Activated T-cell treated with anti-CD3 and anti-CD28 coated beads for 48 hours (primary cell): ENCODE data around the gene TMEM258.

ENCODE experiments used
- DNase-seq: peaks from one replicate; pipeline ENCODE4 v3.0.0-alpha.2; 2020; ENCODE audit warnings: low read depth

TMEM258 gene

GRCh38 chr11:61757213-61757862 lies 35.1 kb downstream of the TMEM258 start:
- DNase-seq: no peak

- peak; percentile 15 for DNase-seq
These were observed 35.8 kb downstream of the TMEM258 start for GRCh38 chr11:61756452-61757212.

DNA sequence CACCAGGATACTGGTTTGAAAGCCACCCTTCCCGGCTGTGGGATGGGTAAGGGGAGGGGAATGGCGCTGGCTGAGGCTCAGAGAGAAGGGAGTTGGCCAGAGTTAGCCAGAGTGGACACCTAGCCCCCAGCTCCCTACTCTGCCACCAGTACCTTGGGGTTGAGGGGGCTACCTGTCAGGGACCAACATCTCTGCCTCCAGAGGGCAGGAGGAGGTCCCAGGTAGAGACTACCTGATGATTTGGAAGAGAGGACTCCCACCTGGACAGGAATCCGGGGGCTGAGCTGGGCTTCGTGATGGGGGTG lies 36.3 kb downstream of the TMEM258 start:
- DNase-seq: no peak

- no peak for DNase-seq
These were observed 37.6 kb downstream of the TMEM258 start for GRCh38 chr11:61754534-61755482.

- DNase-seq: no peak
These were observed 38.7 kb downstream of the TMEM258 start for GRCh38 chr11:61753672-61754071.

GRCh38 chr11:61752925-61753521 lies 39.4 kb downstream of the TMEM258 start:
- no peak for DNase-seq

DNA sequence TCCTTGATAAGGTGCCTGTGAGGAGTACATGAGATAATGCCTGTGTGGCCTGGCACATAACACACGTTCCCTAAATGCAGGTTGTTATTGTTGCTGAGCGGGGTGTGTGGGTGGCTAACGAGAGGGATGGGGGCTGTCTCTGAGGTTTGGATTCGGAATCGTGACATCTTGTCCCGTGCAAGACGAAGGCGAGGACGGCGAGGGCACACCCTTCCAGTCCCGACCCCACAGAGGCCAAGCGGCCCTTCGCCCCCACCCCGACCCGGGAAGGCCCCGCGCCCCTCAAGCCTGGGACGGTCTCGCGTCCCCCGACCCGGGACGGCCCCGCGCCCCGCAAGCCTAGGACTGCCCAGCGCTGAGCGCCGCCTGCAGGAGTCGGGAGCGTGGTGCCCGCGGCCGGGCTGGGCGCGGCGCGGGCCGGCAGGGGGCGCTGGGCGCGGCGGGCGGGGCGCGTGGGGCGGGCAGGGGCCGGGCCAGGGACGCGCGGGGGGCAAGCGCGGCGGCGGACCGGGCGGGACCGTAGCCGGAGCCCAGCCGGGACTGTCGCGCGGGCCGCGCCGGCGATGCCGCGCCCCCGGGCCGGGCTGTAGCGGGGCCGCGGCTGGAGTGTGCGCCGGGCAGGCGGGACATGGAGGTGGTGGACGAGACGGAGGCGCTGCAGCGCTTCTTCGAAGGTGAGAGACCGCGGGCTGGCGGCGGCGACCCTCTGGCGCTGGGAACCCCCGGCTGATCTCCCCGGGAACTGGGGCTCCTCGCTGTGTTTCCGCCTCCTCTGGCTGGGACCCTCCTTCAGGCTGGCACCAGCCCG lies 40.1 kb downstream of the TMEM258 start, which contains the start of gene MYRF:
TSS of gene MYRF (plus strand) at position 520 of the 808 bp plus-strand sequence. CDS start at position 629, 109 bp downstream.
- DNase-seq: peak; percentile 67

DNA sequence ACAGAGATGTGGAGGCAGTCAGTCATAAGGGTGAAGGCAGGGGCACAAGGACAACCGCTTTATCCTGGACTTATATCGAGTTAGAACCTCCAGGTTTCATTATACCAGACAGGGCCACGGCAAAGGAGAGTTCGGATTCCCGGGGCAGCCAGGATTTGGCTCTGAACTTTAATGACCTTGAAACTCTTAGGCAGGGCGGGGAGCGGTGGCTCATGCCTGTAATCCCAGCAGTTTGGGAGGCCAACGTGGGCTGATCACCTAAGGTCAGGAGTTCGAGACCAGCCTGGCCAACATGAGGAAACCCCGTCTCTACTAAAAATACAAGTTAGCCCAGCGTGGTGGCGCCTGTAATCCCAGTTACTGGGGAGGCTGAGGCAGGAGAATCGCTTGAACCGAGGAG lies 41.0 kb downstream of the TMEM258 start:
- DNase-seq: no peak

GRCh38 chr11:61750631-61751273 lies 41.6 kb downstream of the TMEM258 start:
- no peak for DNase-seq

DNA sequence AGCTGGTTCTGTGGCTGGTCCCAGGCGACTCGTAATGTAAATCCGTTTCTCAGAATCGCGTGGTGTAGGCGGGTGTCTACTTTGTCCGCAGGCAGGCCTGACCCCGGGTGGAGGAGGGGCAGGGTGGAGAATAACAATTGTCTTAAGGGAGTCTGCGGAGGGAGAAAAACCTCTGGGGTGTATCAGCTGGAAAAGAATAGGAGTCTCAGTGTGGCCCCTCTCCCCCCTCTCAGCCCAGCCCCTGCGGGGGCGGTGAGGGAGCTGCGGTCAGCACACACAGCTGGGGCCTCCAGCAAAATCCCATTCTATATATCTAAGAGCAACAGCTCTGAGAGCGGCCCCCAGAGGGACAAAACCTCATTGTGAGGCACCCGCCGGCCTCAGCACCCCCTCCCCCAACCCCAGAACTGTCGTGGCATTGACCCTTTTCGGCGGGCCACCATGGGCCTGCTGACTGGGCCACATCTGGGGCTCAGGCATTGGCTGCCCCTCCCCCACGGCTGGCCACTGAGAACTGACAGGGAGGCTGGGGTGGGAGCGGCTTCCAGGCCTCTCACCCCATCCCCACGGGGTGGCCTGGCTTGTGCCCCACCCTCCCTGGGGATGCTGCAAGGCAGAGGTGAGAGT lies 42.7 kb downstream of the TMEM258 start:
- DNase-seq: no peak

DNA sequence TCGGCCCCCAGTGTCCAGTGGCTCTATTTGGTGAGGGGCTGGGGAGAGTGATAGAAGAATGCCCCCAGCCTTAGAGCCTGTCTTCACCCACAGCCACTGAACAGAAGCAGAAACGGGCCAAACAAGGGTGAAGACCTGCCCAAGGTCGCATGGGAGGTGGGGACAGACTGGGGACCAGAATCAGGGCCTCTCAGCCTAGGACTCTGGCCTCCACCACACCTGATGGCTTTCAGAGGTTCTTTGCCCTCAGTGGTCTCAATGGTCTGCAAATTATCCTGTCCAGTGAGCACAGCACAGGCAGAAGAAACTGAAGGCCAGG lies 44.5 kb downstream of the TMEM258 start:
- no peak for DNase-seq

DNA sequence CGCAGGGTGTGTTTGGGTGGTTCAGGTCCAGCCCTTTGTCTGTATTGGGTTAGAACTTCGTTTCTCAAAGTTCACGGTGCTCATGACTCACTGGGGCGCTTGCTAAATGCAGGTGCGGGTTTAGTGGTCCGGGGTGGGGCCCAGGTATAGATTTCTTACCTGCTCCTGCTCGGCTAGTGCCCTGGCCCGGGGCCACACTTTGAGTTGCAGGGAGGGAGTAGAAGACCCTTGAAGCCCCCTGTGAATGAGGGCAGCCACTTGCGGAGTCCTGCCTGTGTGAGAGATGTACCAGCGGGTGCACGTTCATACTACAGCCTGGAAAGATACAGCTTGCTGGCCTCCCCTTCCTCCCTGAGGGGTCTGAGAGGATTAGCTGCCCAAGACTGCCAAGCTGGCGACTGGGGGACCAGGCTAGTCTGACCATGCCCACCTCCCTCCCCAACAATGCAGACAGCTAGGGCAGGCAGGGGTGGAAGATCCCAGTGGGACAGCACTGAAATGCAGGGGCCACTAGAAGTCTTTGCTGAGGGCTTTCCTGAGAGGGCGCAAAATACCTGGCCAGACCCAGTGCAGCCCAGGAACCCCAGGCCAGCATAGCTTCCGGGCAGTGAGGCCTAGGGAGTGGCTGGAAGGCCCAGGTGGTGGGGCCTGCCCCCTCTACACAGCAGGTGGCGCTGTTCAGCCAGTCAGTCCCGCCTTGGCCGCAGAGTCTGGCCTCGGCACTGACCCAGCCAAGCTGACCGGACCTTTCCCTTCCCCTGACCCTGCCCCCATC lies 45.0 kb downstream of the TMEM258 start:
- DNase-seq: peak; percentile 30

GRCh38 chr11:61746442-61747191 lies 45.8 kb downstream of the TMEM258 start:
- DNase-seq: no peak

DNA sequence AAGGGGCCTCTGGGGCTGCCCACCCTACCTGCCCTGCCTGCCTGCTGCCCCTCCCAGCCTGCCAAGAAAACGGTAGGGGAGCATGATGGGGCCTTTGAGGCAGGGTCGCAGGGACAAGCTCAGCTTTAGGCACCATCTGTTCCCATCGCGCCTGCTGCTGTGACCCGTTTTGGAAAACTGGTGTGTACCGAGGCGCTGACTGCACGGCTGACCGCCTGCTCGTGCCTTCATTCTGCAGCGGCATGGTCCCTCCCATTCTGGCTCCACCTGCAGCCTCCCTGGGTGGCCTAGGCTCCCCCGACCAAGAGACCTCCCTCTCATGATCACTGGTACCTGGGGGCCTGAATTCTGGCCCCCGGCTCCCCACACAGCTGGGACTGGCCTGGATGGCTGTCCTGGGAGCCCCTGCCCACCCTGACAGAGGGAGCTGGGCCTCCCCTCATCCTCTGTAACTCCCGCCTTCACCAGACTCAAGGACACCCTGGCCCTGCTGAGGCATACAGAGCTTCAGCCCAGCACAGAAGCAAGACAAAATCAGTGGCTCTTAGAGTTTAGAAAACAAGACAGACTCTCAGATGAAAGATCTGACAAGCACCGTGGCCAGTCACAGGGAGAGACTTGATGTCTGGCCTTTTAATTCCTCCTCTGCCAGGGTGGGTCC lies 46.5 kb downstream of the TMEM258 start:
- DNase-seq: no peak

- no peak for DNase-seq
These were observed 47.7 kb downstream of the TMEM258 start for GRCh38 chr11:61744609-61745156.

DNA sequence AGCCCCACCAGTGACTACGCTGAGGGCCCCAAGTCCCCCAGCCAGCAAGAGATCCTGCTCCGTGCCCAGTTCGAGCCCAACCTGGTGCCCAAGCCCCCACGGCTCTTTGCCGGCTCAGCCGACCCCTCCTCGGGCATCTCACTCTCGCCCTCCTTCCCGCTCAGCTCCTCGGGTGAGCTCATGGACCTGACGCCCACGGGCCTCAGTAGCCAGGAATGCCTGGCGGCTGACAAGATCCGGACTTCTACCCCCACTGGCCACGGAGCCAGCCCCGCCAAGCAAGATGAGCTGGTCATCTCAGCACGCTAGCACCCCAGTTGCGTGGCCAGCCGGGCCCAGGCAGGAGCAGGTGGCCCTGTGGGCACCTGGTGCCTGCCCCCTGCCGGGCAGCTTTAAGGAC lies 48.2 kb downstream of the TMEM258 start:
- DNase-seq: no peak

GRCh38 chr11:61743486-61744095 lies 48.8 kb downstream of the TMEM258 start:
- DNase-seq: no peak

DNA sequence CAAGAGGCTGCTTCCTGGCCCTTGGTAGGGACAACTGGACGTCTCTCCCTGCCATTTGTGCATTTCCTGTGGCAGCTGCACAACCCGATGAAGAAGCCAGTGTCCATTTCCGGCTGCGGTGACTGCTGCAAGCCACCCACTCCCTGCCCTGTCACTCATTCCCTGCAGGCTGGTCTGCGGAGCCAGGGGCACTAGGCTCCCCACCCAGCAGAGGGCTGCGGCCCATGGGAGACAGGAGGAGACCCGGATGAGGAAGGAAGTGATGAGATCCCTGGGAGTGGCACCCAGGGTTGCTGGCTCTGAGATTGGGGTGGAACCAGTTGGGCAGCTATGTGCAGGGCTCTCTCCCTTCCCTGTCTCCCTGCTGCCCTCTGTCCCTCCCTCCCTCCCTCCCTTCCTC lies 50.0 kb downstream of the TMEM258 start:
- DNase-seq: no peak
